Panc1 (cell line): Measurements from ENCODE around the gene THBS2. TPM values are rescaled to one million over a fixed set of nuclear protein-coding genes. Genes with fewer than 3 reads are reported as not detected.

ENCODE experiments used
- ATAC-seq: fragments of 200-7000 bp; cut with Tn5 transposase; 2 replicates; pipeline ENCODE4 v1.9.1; 2020; ENCODE audit warnings: mild to moderate bottlenecking, moderate library complexity
- BruUV-seq: library from RNA; stranded (reverse); fragments of 400-500 nt; replicated peaks from 2 replicates; lab custom pipeline; 2021; lab: Mats Ljungman, UMichigan
- CTCF ChIA-PET: fragments of 300-600 bp; sonication (Branson Sonifier 250); formaldehyde crosslinking; loops from one replicate; lab custom pipeline; 2022; ENCODE audit warnings: antibody characterized with exemption; lab: Charles Lee
- POLR2A ChIA-PET: fragments of 300-600 bp; sonication (Branson Sonifier 250); formaldehyde crosslinking; loops from one replicate; lab custom pipeline; 2022; ENCODE audit warnings: antibody characterized with exemption; lab: Charles Lee
- DNase-seq: peaks from one replicate; pipeline ENCODE4 v3.0.0-alpha.2; 2010; ENCODE audit warnings: low read depth, low spot score
- H3K27ac ChIP-seq: 2 replicates; pipeline ENCODE4 v1.5.1; 2011; ENCODE audit warnings: mild to moderate bottlenecking, low read length, inconsistent platforms
- H3K27me3 ChIP-seq: fragments of 200-500 bp; sonication (Bioruptor generic); 2 replicates; pipeline ENCODE4 v1.6.0; 2014; ENCODE audit warnings: low read length, inconsistent platforms; ENCODE audit not compliant: control insufficient read depth, insufficient read depth
- H3K36me3 ChIP-seq: fragments of 200-500 bp; sonication (Bioruptor generic); 2 replicates; pipeline ENCODE4 v1.5.1; 2014; ENCODE audit warnings: inconsistent platforms, mild to moderate bottlenecking, low read length, moderate library complexity; ENCODE audit not compliant: control insufficient read depth, insufficient read depth
- H3K4me1 ChIP-seq: 2 replicates; pipeline ENCODE4 v1.5.1; 2011; ENCODE audit warnings: inconsistent platforms, mild to moderate bottlenecking, low read length, moderate library complexity; ENCODE audit not compliant: control insufficient read depth, insufficient read depth
- H3K4me3 ChIP-seq, 2 experiments: 2 replicates each; pipeline ENCODE4 v1.5.1; 2011 to 2012; ENCODE audit warnings: low read depth in 2 of 2, low read length in 2 of 2, mild to moderate bottlenecking in 2 of 2, inconsistent platforms in 1 of 2, moderate library complexity in 1 of 2
- H3K9me3 ChIP-seq: fragments of 200-500 bp; sonication (Bioruptor generic); 2 replicates; pipeline ENCODE4 v1.5.1; 2014; ENCODE audit warnings: low read depth, mild to moderate bottlenecking, inconsistent platforms, low read length, moderate library complexity; ENCODE audit not compliant: control insufficient read depth, insufficient read depth
- POLR2AphosphoS5 ChIP-seq: IDR thresholded peaks from 2 replicates; pipeline ENCODE4 v1.6.1; 2012; ENCODE audit warnings: mild to moderate bottlenecking, low read depth, low read length, moderate library complexity
- SIN3A ChIP-seq: IDR thresholded peaks from 2 replicates; pipeline ENCODE4 v1.6.1; 2012; ENCODE audit warnings: low read depth, mild to moderate bottlenecking, low read length, moderate library complexity, borderline replicate concordance; ENCODE audit not compliant: insufficient read depth
- TCF7L2 ChIP-seq: IDR thresholded peaks from 2 replicates; pipeline ENCODE4 v1.6.1; 2011; ENCODE audit warnings: mild to moderate bottlenecking, low read depth, low read length, inconsistent platforms
- in situ Hi-C: cut with HindIII; loops from 2 replicates; pipeline ENCODE4 v1.10.0; 2016; ENCODE audit warnings: low sequenced_read_pairs, low pct_unique_long_range_greater_than_20kb
- intact Hi-C: fragments of 100-400 bp; cut with micrococcal nuclease; formaldehyde crosslinking; loops from one replicate; pipeline ENCODE4 v1.10.0; 2022; ENCODE audit not compliant: unreplicated experiment
- total RNA-seq: library from RNA; stranded (reverse); gene quantifications from one replicate; pipeline ENCODE4 v1.2.1, GENCODE V29; 2021; ENCODE audit not compliant: unreplicated experiment
- TF ChIP-seq, protein P1 (sequence below): fragments of 450-650 bp; IDR thresholded peaks from 2 replicates; pipeline ENCODE4 v1.5.1; 2017; ENCODE audit warnings: mild to moderate bottlenecking
- TF ChIP-seq, protein P2 (sequence below), 2 experiments: IDR thresholded peaks; 2 replicates each; pipeline ENCODE4 v1.6.1; 2011 to 2012; ENCODE audit warnings: low read depth in 2 of 2, control low read depth in 1 of 2, low read length in 1 of 2, mild to moderate bottlenecking in 1 of 2, moderate library complexity in 1 of 2; ENCODE audit not compliant: insufficient read depth in 1 of 2

Gene THBS2
- total RNA-seq, 1 experiment from 2014 or later = 0.05 TPM

DNA sequence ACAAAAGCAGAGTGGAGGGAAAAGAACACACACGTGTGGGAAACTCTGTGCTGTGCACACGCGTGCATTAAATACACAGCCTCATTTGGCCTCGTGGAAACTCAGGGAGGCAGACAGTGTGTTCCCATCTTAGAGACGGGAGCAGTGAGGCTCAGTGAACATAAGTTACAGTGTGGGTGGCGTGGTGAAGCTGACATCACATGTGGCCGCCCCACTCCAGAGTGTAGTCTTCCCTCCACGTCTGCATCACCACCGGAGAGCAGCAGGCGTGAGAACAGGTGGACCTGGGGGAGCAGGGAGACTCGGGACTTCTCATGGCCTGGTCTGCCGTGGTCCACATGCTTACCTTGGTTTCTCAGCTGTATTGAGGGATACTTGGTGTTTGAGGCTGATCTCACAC, 51.7 kb downstream of the THBS2 start:
- H3K9me3 ChIP-seq = peaks cover 3% of the 10 kb centered on the region; the same call in 1 of the 2 replicates
- H3K36me3 ChIP-seq = no peaks in the 10 kb centered on the region
- no peak overlapping the region for H3K4me3 ChIP-seq
- CTCF ChIA-PET = no interaction called here
- DNase-seq = no peak
- TF ChIP-seq POLR2AphosphoS5 (no peak), TCF7L2 (no peak), SIN3A (no peak)
- TF ChIP-seq, protein P1, sequence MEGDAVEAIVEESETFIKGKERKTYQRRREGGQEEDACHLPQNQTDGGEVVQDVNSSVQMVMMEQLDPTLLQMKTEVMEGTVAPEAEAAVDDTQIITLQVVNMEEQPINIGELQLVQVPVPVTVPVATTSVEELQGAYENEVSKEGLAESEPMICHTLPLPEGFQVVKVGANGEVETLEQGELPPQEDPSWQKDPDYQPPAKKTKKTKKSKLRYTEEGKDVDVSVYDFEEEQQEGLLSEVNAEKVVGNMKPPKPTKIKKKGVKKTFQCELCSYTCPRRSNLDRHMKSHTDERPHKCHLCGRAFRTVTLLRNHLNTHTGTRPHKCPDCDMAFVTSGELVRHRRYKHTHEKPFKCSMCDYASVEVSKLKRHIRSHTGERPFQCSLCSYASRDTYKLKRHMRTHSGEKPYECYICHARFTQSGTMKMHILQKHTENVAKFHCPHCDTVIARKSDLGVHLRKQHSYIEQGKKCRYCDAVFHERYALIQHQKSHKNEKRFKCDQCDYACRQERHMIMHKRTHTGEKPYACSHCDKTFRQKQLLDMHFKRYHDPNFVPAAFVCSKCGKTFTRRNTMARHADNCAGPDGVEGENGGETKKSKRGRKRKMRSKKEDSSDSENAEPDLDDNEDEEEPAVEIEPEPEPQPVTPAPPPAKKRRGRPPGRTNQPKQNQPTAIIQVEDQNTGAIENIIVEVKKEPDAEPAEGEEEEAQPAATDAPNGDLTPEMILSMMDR = no peak
- TF ChIP-seq, protein P2, sequence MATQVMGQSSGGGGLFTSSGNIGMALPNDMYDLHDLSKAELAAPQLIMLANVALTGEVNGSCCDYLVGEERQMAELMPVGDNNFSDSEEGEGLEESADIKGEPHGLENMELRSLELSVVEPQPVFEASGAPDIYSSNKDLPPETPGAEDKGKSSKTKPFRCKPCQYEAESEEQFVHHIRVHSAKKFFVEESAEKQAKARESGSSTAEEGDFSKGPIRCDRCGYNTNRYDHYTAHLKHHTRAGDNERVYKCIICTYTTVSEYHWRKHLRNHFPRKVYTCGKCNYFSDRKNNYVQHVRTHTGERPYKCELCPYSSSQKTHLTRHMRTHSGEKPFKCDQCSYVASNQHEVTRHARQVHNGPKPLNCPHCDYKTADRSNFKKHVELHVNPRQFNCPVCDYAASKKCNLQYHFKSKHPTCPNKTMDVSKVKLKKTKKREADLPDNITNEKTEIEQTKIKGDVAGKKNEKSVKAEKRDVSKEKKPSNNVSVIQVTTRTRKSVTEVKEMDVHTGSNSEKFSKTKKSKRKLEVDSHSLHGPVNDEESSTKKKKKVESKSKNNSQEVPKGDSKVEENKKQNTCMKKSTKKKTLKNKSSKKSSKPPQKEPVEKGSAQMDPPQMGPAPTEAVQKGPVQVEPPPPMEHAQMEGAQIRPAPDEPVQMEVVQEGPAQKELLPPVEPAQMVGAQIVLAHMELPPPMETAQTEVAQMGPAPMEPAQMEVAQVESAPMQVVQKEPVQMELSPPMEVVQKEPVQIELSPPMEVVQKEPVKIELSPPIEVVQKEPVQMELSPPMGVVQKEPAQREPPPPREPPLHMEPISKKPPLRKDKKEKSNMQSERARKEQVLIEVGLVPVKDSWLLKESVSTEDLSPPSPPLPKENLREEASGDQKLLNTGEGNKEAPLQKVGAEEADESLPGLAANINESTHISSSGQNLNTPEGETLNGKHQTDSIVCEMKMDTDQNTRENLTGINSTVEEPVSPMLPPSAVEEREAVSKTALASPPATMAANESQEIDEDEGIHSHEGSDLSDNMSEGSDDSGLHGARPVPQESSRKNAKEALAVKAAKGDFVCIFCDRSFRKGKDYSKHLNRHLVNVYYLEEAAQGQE (IDR thresholded peaks at IDR 0.05; ENCODE audit: insufficient read depth in 1 of 2, low read depth in 2 of 2, low read length in 1 of 2) = no peak
- POLR2A ChIA-PET = no interaction called here
- no peak overlapping the region for H3K27ac ChIP-seq
- H3K27me3 ChIP-seq = no peaks in the 10 kb centered on the region
- in situ Hi-C loops (no loop called here), intact Hi-C loops (no loop called here)
- no TSS peak for BruUV-seq
- no peaks in the 10 kb centered on the region for H3K4me1 ChIP-seq
- no peak for ATAC-seq

DNA sequence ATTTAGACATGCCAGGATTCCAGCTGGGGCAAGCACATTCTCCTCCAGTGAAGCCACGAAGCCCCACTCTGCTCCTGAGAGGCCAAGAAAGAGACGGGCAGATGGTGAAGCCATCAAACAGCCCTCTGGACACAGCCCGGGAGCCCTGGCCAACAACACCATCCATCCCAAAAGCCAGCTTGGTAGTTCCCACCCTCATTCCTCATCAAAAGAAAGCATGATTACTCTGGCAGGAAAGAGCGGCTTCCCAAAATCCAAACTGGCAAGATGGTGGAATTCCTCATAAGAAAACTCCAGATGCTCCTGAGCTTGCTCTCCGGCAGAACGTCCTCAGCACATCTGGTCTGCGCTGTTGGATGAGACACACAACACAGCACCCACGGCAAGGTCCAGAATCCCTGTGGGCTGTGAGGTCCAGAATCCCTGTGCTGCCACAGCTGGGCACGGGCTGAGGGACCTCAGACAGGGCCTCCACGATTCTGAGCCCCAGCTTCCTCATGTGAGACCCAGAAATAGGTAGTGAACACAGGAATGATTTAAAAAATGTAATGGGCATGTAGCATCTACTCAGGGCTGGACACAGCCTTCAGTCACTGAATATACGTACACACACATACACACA, 52.6 kb downstream of the THBS2 start:
- no peak for DNase-seq
- intact Hi-C loops = no loop called here
- Histone ChIP-seq H3K27me3 (no peaks in the 10 kb centered on the region), H3K9me3 (no peaks in the 10 kb centered on the region), H3K4me1 (no peaks in the 10 kb centered on the region), H3K27ac (no peak overlapping the region), H3K36me3 (no peaks in the 10 kb centered on the region), H3K4me3 (no peak overlapping the region)
- POLR2A ChIA-PET = no interaction called here
- TF ChIP-seq, protein P1 = no peak
- TF ChIP-seq TCF7L2 (no peak), SIN3A (no peak), POLR2AphosphoS5 (no peak)
- TF ChIP-seq, protein P2 (IDR thresholded peaks at IDR 0.05; ENCODE audit: insufficient read depth in 1 of 2, low read depth in 2 of 2, low read length in 1 of 2) = no peak
- in situ Hi-C loops = no loop called here
- no peak for ATAC-seq
- CTCF ChIA-PET = no interaction called here
- BruUV-seq = no TSS peak
